Endothelial cell of umbilical vein (primary cell): ENCODE data around the gene KATNAL2.

Experiments used
- EZH2 ChIP-seq: IDR thresholded peaks from 2 replicates; pipeline ENCODE4 v1.6.1; 2012; ENCODE audit warnings: borderline replicate concordance, low read depth, mild to moderate bottlenecking, moderate library complexity, low read length, inconsistent platforms; ENCODE audit not compliant: severe bottlenecking
- JUN ChIP-seq: IDR thresholded peaks from 2 replicates; pipeline ENCODE4 v1.6.1; 2011; ENCODE audit warnings: borderline replicate concordance, low read depth; ENCODE audit not compliant: insufficient read length, insufficient read depth
- POLR2A ChIP-seq: IDR thresholded peaks from 2 replicates; pipeline ENCODE4 v1.6.1; 2012; ENCODE audit warnings: low read depth, mild to moderate bottlenecking, control low read depth, low read length
- POLR2AphosphoS5 ChIP-seq: IDR thresholded peaks from 2 replicates; pipeline ENCODE4 v1.6.1; 2012; ENCODE audit warnings: low read depth, mild to moderate bottlenecking, control low read depth, low read length, moderate library complexity; ENCODE audit not compliant: insufficient read depth
- TF ChIP-seq, protein P1 (sequence below), 2 donors: IDR thresholded peaks; 1 replicate in 1 of 2; 2 replicates in 1 of 2; pipeline ENCODE4 v1.5.1; 2011; ENCODE audit warnings: low read length in 2 of 2, mild to moderate bottlenecking in 2 of 2, moderate library complexity in 2 of 2, control low read depth in 1 of 2, inconsistent platforms in 1 of 2, low read depth in 1 of 2; ENCODE audit not compliant: insufficient read depth in 1 of 2; ENCODE audit errors: extremely low read depth in 1 of 2
- TF ChIP-seq, protein P2 (sequence below): IDR thresholded peaks from 2 replicates; pipeline ENCODE4 v1.6.1; 2011; ENCODE audit not compliant: insufficient read depth, insufficient read length

DNA sequence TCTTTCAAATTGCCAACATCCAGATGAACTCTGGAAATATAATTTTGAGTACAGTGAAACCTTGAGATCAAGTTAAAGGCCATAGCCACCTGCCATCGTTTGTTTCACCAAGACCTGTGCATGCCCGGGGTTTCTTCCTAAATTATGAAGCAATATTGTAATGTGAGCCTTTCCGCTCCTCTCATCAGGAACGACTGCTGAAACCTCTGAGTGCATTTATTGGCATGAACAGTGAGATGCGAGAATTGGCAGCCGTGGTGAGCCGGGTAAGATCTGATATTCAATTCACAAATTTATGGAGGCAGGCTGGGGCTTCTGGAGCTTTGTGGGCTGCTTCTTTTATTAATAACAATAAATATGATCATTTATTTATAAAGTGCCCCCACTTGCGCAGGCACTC lies 145.7 kb downstream of the KATNAL2 start:
- TF ChIP-seq, protein P1, sequence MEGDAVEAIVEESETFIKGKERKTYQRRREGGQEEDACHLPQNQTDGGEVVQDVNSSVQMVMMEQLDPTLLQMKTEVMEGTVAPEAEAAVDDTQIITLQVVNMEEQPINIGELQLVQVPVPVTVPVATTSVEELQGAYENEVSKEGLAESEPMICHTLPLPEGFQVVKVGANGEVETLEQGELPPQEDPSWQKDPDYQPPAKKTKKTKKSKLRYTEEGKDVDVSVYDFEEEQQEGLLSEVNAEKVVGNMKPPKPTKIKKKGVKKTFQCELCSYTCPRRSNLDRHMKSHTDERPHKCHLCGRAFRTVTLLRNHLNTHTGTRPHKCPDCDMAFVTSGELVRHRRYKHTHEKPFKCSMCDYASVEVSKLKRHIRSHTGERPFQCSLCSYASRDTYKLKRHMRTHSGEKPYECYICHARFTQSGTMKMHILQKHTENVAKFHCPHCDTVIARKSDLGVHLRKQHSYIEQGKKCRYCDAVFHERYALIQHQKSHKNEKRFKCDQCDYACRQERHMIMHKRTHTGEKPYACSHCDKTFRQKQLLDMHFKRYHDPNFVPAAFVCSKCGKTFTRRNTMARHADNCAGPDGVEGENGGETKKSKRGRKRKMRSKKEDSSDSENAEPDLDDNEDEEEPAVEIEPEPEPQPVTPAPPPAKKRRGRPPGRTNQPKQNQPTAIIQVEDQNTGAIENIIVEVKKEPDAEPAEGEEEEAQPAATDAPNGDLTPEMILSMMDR (IDR thresholded peaks at IDR 0.05; ENCODE audit: extremely low read depth in 1 of 2, insufficient read depth in 1 of 2, low read depth in 1 of 2, low read length in 2 of 2): no peak
- no peak for TF ChIP-seq EZH2
- TF ChIP-seq POLR2A: no peak
- TF ChIP-seq, protein P2, sequence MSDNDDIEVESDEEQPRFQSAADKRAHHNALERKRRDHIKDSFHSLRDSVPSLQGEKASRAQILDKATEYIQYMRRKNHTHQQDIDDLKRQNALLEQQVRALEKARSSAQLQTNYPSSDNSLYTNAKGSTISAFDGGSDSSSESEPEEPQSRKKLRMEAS: no peak
- no peak for TF ChIP-seq JUN
- TF ChIP-seq POLR2AphosphoS5: no peak
